Midbrain (tissue), 1 donor: ENCODE data around the gene SRGAP2.
"Not testable (repeated sequence)": the region's sequence is repeated elsewhere in the genome, so short reads cannot be mapped to it uniquely, and the experiment has no call there.

ENCODE experiments used
- DNase-seq: peaks from one replicate; lab custom pipeline; 2025; lab: John Stamatoyannopoulos, UW

Gene SRGAP2

GRCh38 chr1:206205569-206205968, 2.2 kb downstream of the SRGAP2 start:
- not testable (repeated sequence) for DNase-seq

GRCh38 chr1:206210802-206211201, 7.5 kb downstream of the SRGAP2 start:
- not testable (repeated sequence) for DNase-seq

- DNase-seq, result not testable (repeated sequence)
These were observed 12.5 kb downstream of the SRGAP2 start for GRCh38 chr1:206215600-206216392.

- not testable (repeated sequence) for DNase-seq
These were observed 14.9 kb downstream of the SRGAP2 start for GRCh38 chr1:206218285-206218684.

GRCh38 chr1:206218765-206219164, 15.4 kb downstream of the SRGAP2 start:
- not testable (repeated sequence) for DNase-seq

- DNase-seq, result not testable (repeated sequence)
These were observed 16.4 kb downstream of the SRGAP2 start for GRCh38 chr1:206219514-206220331.

GRCh38 chr1:206220332-206221000, 17.1 kb downstream of the SRGAP2 start:
- not testable (repeated sequence) for DNase-seq

- DNase-seq, result not testable (repeated sequence)
These were observed 18.2 kb downstream of the SRGAP2 start for GRCh38 chr1:206221585-206221984.

- not testable (repeated sequence) for DNase-seq
These were observed 20.9 kb downstream of the SRGAP2 start for GRCh38 chr1:206224190-206224776.

- DNase-seq, result not testable (repeated sequence)
These were observed 22.0 kb downstream of the SRGAP2 start for GRCh38 chr1:206225386-206225785.

- not testable (repeated sequence) for DNase-seq
These were observed 23.5 kb downstream of the SRGAP2 start for GRCh38 chr1:206226886-206227285.

- DNase-seq, result not testable (repeated sequence)
These were observed 25.9 kb downstream of the SRGAP2 start for GRCh38 chr1:206229286-206229685.

GRCh38 chr1:206231989-206232388, 28.6 kb downstream of the SRGAP2 start:
- DNase-seq, result not testable (repeated sequence)

- not testable (repeated sequence) for DNase-seq
These were observed 29.8 kb downstream of the SRGAP2 start for GRCh38 chr1:206232970-206233645.

GRCh38 chr1:206234189-206234916, 31.0 kb downstream of the SRGAP2 start:
- DNase-seq, result not testable (repeated sequence)

GRCh38 chr1:206235190-206235589, 31.8 kb downstream of the SRGAP2 start:
- not testable (repeated sequence) for DNase-seq

GRCh38 chr1:206240288-206240687, 36.9 kb downstream of the SRGAP2 start:
- DNase-seq, result not testable (repeated sequence)

GRCh38 chr1:206243335-206243734, 40.0 kb downstream of the SRGAP2 start:
- not testable (repeated sequence) for DNase-seq

GRCh38 chr1:206245479-206245878, 42.1 kb downstream of the SRGAP2 start:
- DNase-seq, result not testable (repeated sequence)

GRCh38 chr1:206246129-206246886, 43.0 kb downstream of the SRGAP2 start:
- DNase-seq, result not testable (repeated sequence)
